Measurements from ENCODE around the gene KRTAP4-8. TPM values are rescaled to one million over a fixed set of nuclear protein-coding genes. Genes with fewer than 3 reads are reported as not detected.

The KRTAP4-8 gene
- polyA plus RNA-seq, 1 donor: not detected

DNA sequence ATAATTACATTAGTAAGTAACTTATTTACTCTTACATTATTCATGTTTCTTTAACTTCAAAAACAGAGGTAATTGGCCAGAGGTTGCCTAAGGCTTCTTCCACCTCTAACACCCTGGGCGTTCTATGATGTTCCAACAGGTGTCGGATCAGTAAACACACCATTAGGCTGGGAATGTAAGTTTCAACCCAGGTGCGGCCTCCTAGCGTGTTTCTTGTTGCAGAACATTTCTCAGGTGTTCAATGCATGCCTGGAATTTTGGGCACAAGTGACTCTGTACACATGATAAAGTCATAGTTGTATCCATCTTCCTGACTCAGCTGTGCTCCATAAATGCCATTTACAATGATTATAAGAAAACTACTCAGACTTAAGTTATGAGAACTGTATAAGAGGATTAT lies 43.9 kb downstream of the KRTAP4-8 start:
- H3K27me3 ChIP-seq (ENCODE audit: control insufficient read depth, insufficient read depth, low read length): peaks cover 7% of the 10 kb centered on the region
- WGBS (ENCODE audit: insufficient coverage, low lambda C conversion rate): no CpG with 5 or more reads among the region's 4 CpGs
- H3K9me3 ChIP-seq (ENCODE audit: control insufficient read depth, low read depth, low read length): no peaks in the 10 kb centered on the region
- no peak overlapping the region for H3K27ac ChIP-seq (ENCODE audit: low read length)
- DNase-seq: no peak
- no peaks in the 10 kb centered on the region for H3K36me3 ChIP-seq (ENCODE audit: control insufficient read depth, insufficient read depth, low read length)
- H3K4me1 ChIP-seq (ENCODE audit: control insufficient read depth, insufficient read depth, low read length): no peaks in the 10 kb centered on the region
- no peak overlapping the region for H3K4me3 ChIP-seq (ENCODE audit: low read length)

DNA sequence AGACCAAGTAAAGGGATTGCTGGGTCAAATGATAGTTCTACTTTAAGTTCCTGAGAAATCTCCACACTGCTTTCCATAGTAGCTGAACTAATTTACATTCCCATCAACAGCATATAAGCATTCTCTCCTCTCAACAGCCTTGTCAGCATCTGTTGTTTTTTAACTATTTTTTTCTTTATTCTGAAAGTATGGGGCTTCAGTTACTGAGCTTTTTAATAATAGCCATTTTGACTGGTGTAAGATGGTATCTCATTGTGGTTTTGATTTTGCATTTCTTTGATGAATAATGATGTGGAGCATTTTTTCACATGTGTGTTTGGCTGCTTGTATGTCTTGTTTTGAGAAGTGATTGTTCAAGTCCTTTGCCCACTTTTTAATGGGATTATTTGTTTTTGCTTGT lies 45.4 kb downstream of the KRTAP4-8 start:
- no peak for DNase-seq
- Histone ChIP-seq H3K36me3 (ENCODE audit: control insufficient read depth, insufficient read depth, low read length) (no peaks in the 10 kb centered on the region), H3K27ac (ENCODE audit: low read length) (no peak overlapping the region), H3K4me3 (ENCODE audit: low read length) (no peak overlapping the region), H3K4me1 (ENCODE audit: control insufficient read depth, insufficient read depth, low read length) (no peaks in the 10 kb centered on the region), H3K27me3 (ENCODE audit: control insufficient read depth, insufficient read depth, low read length) (peaks cover 14% of the 10 kb centered on the region), H3K9me3 (ENCODE audit: control insufficient read depth, low read depth, low read length) (no peaks in the 10 kb centered on the region)

DNA sequence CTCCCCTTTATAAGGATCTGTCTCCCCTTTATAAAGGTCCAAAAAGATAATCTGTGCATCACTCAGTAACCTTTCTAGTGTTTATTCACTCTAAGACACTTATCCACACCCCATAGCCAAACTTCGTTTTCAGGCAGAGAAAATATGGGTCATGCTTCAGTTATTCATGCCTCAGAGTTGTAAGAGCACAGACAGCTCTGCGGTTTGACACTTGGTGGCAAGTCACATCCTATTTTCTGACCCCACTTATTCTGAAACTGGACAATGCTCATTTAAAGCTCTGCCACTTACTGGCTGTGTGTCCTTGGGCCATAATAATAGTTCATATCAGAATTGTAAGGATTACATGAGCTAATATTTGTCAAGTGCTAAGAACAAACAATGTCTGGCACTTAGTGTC lies 48.8 kb downstream of the KRTAP4-8 start:
- no peaks in the 10 kb centered on the region for H3K9me3 ChIP-seq (ENCODE audit: control insufficient read depth, low read depth, low read length)
- H3K4me1 ChIP-seq (ENCODE audit: control insufficient read depth, insufficient read depth, low read length): no peaks in the 10 kb centered on the region
- no peak overlapping the region for H3K4me3 ChIP-seq (ENCODE audit: low read length)
- no peak for DNase-seq
- H3K27me3 ChIP-seq (ENCODE audit: control insufficient read depth, insufficient read depth, low read length): peaks cover 23% of the 10 kb centered on the region
- WGBS (ENCODE audit: insufficient coverage, low lambda C conversion rate): no CpG with 5 or more reads among the region's 2 CpGs
- no peak overlapping the region for H3K27ac ChIP-seq (ENCODE audit: low read length)
- no peaks in the 10 kb centered on the region for H3K36me3 ChIP-seq (ENCODE audit: control insufficient read depth, insufficient read depth, low read length)

GRCh38 chr17:41048441-41048840 lies 49.5 kb downstream of the KRTAP4-8 start:
- Histone ChIP-seq H3K4me3 (ENCODE audit: low read length) (no peak overlapping the region), H3K27me3 (ENCODE audit: control insufficient read depth, insufficient read depth, low read length) (peaks cover 20% of the 10 kb centered on the region), H3K27ac (ENCODE audit: low read length) (no peak overlapping the region), H3K36me3 (ENCODE audit: control insufficient read depth, insufficient read depth, low read length) (no peaks in the 10 kb centered on the region), H3K4me1 (ENCODE audit: control insufficient read depth, insufficient read depth, low read length) (no peaks in the 10 kb centered on the region), H3K9me3 (ENCODE audit: control insufficient read depth, low read depth, low read length) (no peaks in the 10 kb centered on the region)
- 52% methylated on average over 2 of the region's 7 CpGs for WGBS (ENCODE audit: insufficient coverage, low lambda C conversion rate)
- no peak for DNase-seq

Other genes starting within 250 kb of the KRTAP4-8 start
- gene KRT12, start 230.9 kb downstream of the KRTAP4-8 start, polyA plus RNA-seq: 0.16 TPM
- gene KRT20, start 212.9 kb downstream of the KRTAP4-8 start, polyA plus RNA-seq: 31.7 TPM
- 0.18 TPM for gene KRT23, start 160.5 kb downstream of the KRTAP4-8 start, polyA plus RNA-seq
- not detected for gene KRT39, start 131.2 kb downstream of the KRTAP4-8 start, polyA plus RNA-seq
- gene KRT40, start 113.8 kb downstream of the KRTAP4-8 start, polyA plus RNA-seq: 0.07 TPM
- not detected for gene KRTAP3-3, start 104.0 kb downstream of the KRTAP4-8 start, polyA plus RNA-seq
- not detected for gene KRTAP3-2, start 98.2 kb downstream of the KRTAP4-8 start, polyA plus RNA-seq
- gene KRTAP3-1, start 89.0 kb downstream of the KRTAP4-8 start, polyA plus RNA-seq: not detected
- not detected for gene KRTAP1-5, start 70.9 kb downstream of the KRTAP4-8 start, polyA plus RNA-seq
- gene KRTAP1-4, start 67.9 kb downstream of the KRTAP4-8 start, polyA plus RNA-seq: not detected
- not detected for gene KRTAP1-3, start 63.3 kb downstream of the KRTAP4-8 start, polyA plus RNA-seq
- gene KRTAP1-1, start 56.7 kb downstream of the KRTAP4-8 start, polyA plus RNA-seq: not detected
- gene KRTAP2-1, start 50.8 kb downstream of the KRTAP4-8 start, polyA plus RNA-seq: not detected
- gene KRTAP2-2, start 42.9 kb downstream of the KRTAP4-8 start, polyA plus RNA-seq: not detected
- gene KRTAP2-3, start 38.0 kb downstream of the KRTAP4-8 start, polyA plus RNA-seq: not detected
- not detected for gene KRTAP2-4, start 32.3 kb downstream of the KRTAP4-8 start, polyA plus RNA-seq
- gene KRTAP4-7, start 14.0 kb downstream of the KRTAP4-8 start, polyA plus RNA-seq: not detected
- not detected for gene KRTAP4-16, start 4.1 kb upstream of the KRTAP4-8 start, polyA plus RNA-seq
- gene KRTAP4-9, start 7.2 kb upstream of the KRTAP4-8 start, polyA plus RNA-seq: not detected
- gene KRTAP4-11, start 20.2 kb upstream of the KRTAP4-8 start, polyA plus RNA-seq: not detected
- not detected for gene KRTAP4-12, start 26.0 kb upstream of the KRTAP4-8 start, polyA plus RNA-seq
- not detected for gene KRTAP4-6, start 42.4 kb upstream of the KRTAP4-8 start, polyA plus RNA-seq
- not detected for gene KRTAP4-5, start 51.7 kb upstream of the KRTAP4-8 start, polyA plus RNA-seq
- not detected for gene KRTAP4-4, start 62.6 kb upstream of the KRTAP4-8 start, polyA plus RNA-seq
- not detected for gene KRTAP4-3, start 70.1 kb upstream of the KRTAP4-8 start, polyA plus RNA-seq
- not detected for gene KRTAP4-2, start 80.1 kb upstream of the KRTAP4-8 start, polyA plus RNA-seq
- not detected for gene KRTAP4-1, start 86.8 kb upstream of the KRTAP4-8 start, polyA plus RNA-seq
- not detected for gene KRTAP9-1, start 91.7 kb upstream of the KRTAP4-8 start, polyA plus RNA-seq
- not detected for gene KRTAP9-2, start 128.5 kb upstream of the KRTAP4-8 start, polyA plus RNA-seq
- not detected for gene KRTAP9-3, start 134.3 kb upstream of the KRTAP4-8 start, polyA plus RNA-seq
- gene KRTAP9-8, start 139.9 kb upstream of the KRTAP4-8 start, polyA plus RNA-seq: not detected
- gene KRTAP9-4, start 151.5 kb upstream of the KRTAP4-8 start, polyA plus RNA-seq: not detected
- not detected for gene KRTAP9-9, start 157.2 kb upstream of the KRTAP4-8 start, polyA plus RNA-seq
- not detected for gene KRTAP9-6, start 167.2 kb upstream of the KRTAP4-8 start, polyA plus RNA-seq
- gene KRTAP9-7, start 177.6 kb upstream of the KRTAP4-8 start, polyA plus RNA-seq: not detected
- gene KRTAP29-1, start 204.7 kb upstream of the KRTAP4-8 start, polyA plus RNA-seq: not detected
- not detected for gene KRTAP16-1, start 211.2 kb upstream of the KRTAP4-8 start, polyA plus RNA-seq
- 0.07 TPM for gene KRTAP17-1, start 217.6 kb upstream of the KRTAP4-8 start, polyA plus RNA-seq